Astrocyte (in vitro differentiated cells and primary cell): ENCODE measurements around the gene FITM2.

Source experiments
- CTCF ChIP-seq: IDR thresholded peaks from 2 replicates; pipeline ENCODE4 v1.5.1; 2011; ENCODE audit warnings: low read depth, mild to moderate bottlenecking, inconsistent platforms, low read length, moderate library complexity; ENCODE audit not compliant: insufficient read depth
- EZH2 ChIP-seq: IDR thresholded peaks from 2 replicates; pipeline ENCODE4 v1.6.1; 2012; ENCODE audit warnings: mild to moderate bottlenecking, low read length, inconsistent platforms; ENCODE audit not compliant: insufficient read depth

DNA sequence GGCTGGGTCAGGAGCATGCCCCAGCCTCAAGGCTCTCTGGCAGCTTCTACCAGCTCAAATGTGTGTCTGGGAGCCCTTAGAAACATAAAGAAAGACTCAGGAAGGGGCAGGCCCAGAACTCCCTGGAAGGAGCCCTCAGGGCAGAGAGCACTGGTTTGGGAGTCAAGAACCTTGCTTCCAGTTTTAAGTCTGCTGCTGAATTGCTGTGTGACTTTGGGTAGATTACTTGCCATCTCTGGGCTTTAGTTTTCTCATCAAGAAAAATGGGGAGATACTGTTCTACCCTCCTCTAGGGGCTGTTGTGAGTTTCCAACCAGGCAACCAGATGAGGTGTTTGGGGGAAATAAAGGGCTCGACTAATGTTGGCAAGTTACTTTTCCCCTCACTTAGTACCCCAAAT, 55.1 kb downstream of the FITM2 start:
- TF ChIP-seq CTCF = no peak
- no peak for TF ChIP-seq EZH2
